DND-41 (cell line): ENCODE measurements around the gene ABTB1.

Experiments used
- ATAC-seq: fragments of 200-7000 bp; cut with Tn5 transposase; 3 replicates; pipeline ENCODE4 v1.9.1; 2021; ENCODE audit warnings: low read depth; ENCODE audit not compliant: insufficient read depth
- DNase-seq: peaks from one replicate; pipeline ENCODE4 v3.0.0-alpha.2; 2020
- H2AFZ ChIP-seq: 2 replicates; pipeline ENCODE4 v1.6.0; 2012; ENCODE audit warnings: low read depth, low read length
- H3K27ac ChIP-seq: 2 replicates; pipeline ENCODE4 v1.5.1; 2012; ENCODE audit warnings: low read length, inconsistent platforms
- H3K27me3 ChIP-seq: fragments of 200-600 bp; sonication (generic); 2 replicates; pipeline ENCODE4 v1.6.0; 2012; ENCODE audit warnings: low read length, mild to moderate bottlenecking, inconsistent platforms; ENCODE audit not compliant: insufficient read depth, poor library complexity
- H3K36me3 ChIP-seq: 2 replicates; pipeline ENCODE4 v1.5.1; 2012; ENCODE audit warnings: low read length, inconsistent platforms; ENCODE audit not compliant: insufficient read depth
- H3K4me1 ChIP-seq: 2 replicates; pipeline ENCODE4 v1.5.1; 2012; ENCODE audit warnings: mild to moderate bottlenecking, low read length; ENCODE audit not compliant: insufficient read depth
- H3K4me2 ChIP-seq: 2 replicates; pipeline ENCODE4 v1.6.0; 2012; ENCODE audit warnings: mild to moderate bottlenecking, moderate library complexity, low read length, inconsistent platforms; ENCODE audit not compliant: insufficient read depth
- H3K4me3 ChIP-seq, 2 experiments: fragments of 200-600 bp in 1 of 2; shearing (Covaris generic) in 1 of 2; 2 replicates each; pipeline ENCODE4 v1.5.1; 2012 to 2016; ENCODE audit warnings: inconsistent platforms in 2 of 2, low read length in 2 of 2, mild to moderate bottlenecking in 2 of 2, low read depth in 1 of 2, moderate library complexity in 1 of 2
- H3K79me2 ChIP-seq: 2 replicates; pipeline ENCODE4 v1.6.0; 2012; ENCODE audit warnings: low read length, inconsistent platforms; ENCODE audit not compliant: insufficient read depth
- H3K9ac ChIP-seq: 2 replicates; pipeline ENCODE4 v1.6.0; 2012; ENCODE audit warnings: low read depth, mild to moderate bottlenecking, inconsistent platforms, low read length, moderate library complexity
- H3K9me3 ChIP-seq: 2 replicates; pipeline ENCODE4 v1.5.1; 2012; ENCODE audit warnings: low read length, moderate library complexity, mild to moderate bottlenecking, inconsistent platforms; ENCODE audit not compliant: insufficient read depth, severe bottlenecking
- H4K20me1 ChIP-seq: 2 replicates; pipeline ENCODE4 v1.6.0; 2012; ENCODE audit warnings: low read length; ENCODE audit not compliant: insufficient read depth
- EZH2 ChIP-seq: IDR thresholded peaks from 3 replicates; pipeline ENCODE4 v1.6.1; 2012; ENCODE audit warnings: borderline replicate concordance, low read depth, mild to moderate bottlenecking, moderate library complexity, low read length, inconsistent platforms; ENCODE audit not compliant: severe bottlenecking
- TF ChIP-seq, protein P1 (sequence below): IDR thresholded peaks from 2 replicates; pipeline ENCODE4 v1.5.1; 2012; ENCODE audit warnings: borderline replicate concordance, low read length, moderate library complexity, mild to moderate bottlenecking; ENCODE audit not compliant: poor library complexity, severe bottlenecking; ENCODE audit errors: extremely low read depth

The ABTB1 gene

DNA sequence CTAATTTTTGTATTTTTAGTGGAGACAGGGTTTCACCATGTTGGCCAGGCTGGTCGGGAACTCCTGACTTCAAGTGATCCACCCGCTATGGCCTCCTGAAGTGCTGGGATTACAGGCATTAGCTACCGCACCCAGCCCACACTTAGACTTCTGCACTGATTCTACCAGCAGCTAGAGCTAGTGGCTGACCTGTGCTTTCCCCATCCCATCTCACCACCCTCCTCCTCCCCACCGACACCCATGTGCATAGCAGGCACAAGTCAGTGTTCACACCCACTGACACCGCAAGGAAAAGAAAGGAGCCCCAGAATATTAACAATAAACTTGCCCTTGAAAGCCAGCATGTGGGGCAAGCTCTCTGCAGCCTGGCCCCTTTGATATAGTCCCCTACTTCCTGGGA lies 11.2 kb upstream of the ABTB1 start:
- Histone ChIP-seq H3K4me1 (no peaks in the 10 kb centered on the region), H3K9ac (no peak overlapping the region), H3K4me2 (no peak overlapping the region), H3K36me3 (no peaks in the 10 kb centered on the region), H3K27ac (no peak overlapping the region), H3K9me3 (no peaks in the 10 kb centered on the region), H3K27me3 (peaks cover 10% of the 10 kb centered on the region), H3K4me3 (no peak overlapping the region), H4K20me1 (no peaks in the 10 kb centered on the region), H3K79me2 (no peaks in the 10 kb centered on the region), H2AFZ (no peak overlapping the region)
- DNase-seq, result no peak
- no peak for TF ChIP-seq EZH2
- TF ChIP-seq, protein P1, sequence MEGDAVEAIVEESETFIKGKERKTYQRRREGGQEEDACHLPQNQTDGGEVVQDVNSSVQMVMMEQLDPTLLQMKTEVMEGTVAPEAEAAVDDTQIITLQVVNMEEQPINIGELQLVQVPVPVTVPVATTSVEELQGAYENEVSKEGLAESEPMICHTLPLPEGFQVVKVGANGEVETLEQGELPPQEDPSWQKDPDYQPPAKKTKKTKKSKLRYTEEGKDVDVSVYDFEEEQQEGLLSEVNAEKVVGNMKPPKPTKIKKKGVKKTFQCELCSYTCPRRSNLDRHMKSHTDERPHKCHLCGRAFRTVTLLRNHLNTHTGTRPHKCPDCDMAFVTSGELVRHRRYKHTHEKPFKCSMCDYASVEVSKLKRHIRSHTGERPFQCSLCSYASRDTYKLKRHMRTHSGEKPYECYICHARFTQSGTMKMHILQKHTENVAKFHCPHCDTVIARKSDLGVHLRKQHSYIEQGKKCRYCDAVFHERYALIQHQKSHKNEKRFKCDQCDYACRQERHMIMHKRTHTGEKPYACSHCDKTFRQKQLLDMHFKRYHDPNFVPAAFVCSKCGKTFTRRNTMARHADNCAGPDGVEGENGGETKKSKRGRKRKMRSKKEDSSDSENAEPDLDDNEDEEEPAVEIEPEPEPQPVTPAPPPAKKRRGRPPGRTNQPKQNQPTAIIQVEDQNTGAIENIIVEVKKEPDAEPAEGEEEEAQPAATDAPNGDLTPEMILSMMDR, result no peak
- no peak for ATAC-seq

DNA sequence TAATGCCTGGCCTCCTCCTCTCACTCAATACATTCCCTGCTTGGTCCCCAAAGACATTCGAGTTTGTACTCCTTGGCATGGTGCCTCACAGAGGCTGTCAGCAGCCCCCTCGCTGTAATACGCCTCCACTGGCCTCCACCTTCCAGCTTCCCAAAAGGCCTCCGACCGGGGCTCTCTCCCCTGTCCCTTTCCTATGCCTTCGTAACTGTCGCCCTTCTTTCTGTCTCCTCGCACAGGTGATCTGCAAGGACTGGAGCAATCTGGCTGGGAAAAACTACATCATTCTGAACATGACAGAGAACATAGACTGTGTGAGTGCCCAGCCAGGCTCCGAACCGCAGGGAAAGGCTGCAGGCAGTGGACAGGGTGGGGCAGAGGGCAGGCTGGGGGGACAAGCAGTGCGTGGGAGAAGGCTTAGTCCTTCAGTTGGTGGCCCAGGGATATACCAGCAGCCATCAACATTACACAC lies 10.7 kb upstream of the ABTB1 start:
- DNase-seq (no peak), ATAC-seq (no peak)
- H3K36me3 ChIP-seq, result no peaks in the 10 kb centered on the region
- H3K79me2 ChIP-seq, result no peaks in the 10 kb centered on the region
- H2AFZ ChIP-seq, result no peak overlapping the region
- H3K4me2 ChIP-seq, result no peak overlapping the region
- peaks cover 10% of the 10 kb centered on the region for H3K27me3 ChIP-seq
- no peaks in the 10 kb centered on the region for H3K4me1 ChIP-seq
- no peak overlapping the region for H3K4me3 ChIP-seq
- TF ChIP-seq EZH2, result no peak
- H3K9me3 ChIP-seq, result no peaks in the 10 kb centered on the region
- no peak overlapping the region for H3K27ac ChIP-seq
- H4K20me1 ChIP-seq, result no peaks in the 10 kb centered on the region
- H3K9ac ChIP-seq, result no peak overlapping the region

DNA sequence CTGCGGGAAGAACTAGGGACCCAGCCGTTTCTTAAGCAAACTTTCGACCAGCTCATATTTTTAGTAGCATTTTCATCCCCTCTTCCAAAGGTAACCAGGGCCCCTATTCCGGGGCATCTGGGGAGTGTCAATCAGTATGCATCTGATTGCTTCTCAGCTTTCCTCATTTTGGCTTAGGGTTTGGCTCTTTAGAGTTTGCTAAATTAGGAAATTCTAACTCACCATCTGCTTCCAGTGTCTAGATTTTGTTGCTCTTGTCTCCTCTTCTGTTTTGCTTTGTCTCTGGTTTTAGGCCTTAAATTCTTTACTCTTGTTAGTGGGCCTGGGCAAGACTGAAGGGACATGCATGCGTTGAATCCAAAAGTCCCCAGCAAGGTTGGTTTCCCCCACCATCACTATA lies 9.6 kb upstream of the ABTB1 start:
- Histone ChIP-seq H3K27ac (no peak overlapping the region), H3K9ac (no peak overlapping the region), H3K4me3 (no peak overlapping the region), H4K20me1 (no peaks in the 10 kb centered on the region), H3K4me2 (no peak overlapping the region), H2AFZ (no peak overlapping the region), H3K36me3 (no peaks in the 10 kb centered on the region), H3K4me1 (no peaks in the 10 kb centered on the region), H3K27me3 (peaks cover 10% of the 10 kb centered on the region), H3K9me3 (no peaks in the 10 kb centered on the region), H3K79me2 (no peaks in the 10 kb centered on the region)
- no peak for TF ChIP-seq EZH2
- TF ChIP-seq, protein P1, result no peak
- no peak for DNase-seq
- no peak for ATAC-seq

DNA sequence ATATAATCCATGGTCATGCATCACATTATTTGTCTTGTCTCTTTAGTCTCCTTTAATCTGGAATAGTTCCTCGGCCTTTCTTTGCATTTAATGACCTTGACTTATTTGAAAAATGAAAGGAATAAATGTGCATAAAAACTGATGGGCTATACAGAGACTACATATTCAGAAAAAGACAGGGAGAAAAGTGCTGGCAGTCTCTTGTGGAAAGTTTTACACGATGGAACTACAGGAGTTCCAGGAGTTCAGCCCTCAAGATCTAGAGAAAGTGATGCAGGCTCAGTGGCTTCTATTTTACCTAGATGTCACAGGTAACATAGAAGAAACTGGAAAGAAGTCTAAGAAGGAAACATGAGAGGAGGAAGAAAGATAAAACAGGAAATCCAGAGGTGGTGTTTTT lies 7.6 kb upstream of the ABTB1 start:
- Histone ChIP-seq H2AFZ (no peak overlapping the region), H3K79me2 (no peaks in the 10 kb centered on the region), H3K9me3 (no peaks in the 10 kb centered on the region), H3K36me3 (no peaks in the 10 kb centered on the region), H4K20me1 (no peaks in the 10 kb centered on the region), H3K4me2 (no peak overlapping the region), H3K27me3 (peaks cover 10% of the 10 kb centered on the region), H3K27ac (no peak overlapping the region), H3K4me3 (no peak overlapping the region), H3K9ac (no peak overlapping the region), H3K4me1 (no peaks in the 10 kb centered on the region)
- TF ChIP-seq, protein P1, result no peak
- TF ChIP-seq EZH2, result no peak
- ATAC-seq, result no peak
- no peak for DNase-seq
